Measurements from ENCODE around the gene ZPR1. TPM values are rescaled to one million over a fixed set of nuclear protein-coding genes. Genes with fewer than 3 reads are reported as not detected.

The ZPR1 gene
- total and polyA plus RNA-seq, 2 of the 4 experiments (the other 2 are of a cell fraction): 40.8 to 52.0 TPM

- Histone ChIP-seq H3K18ac (ENCODE audit: low read depth, low read length) (no peak overlapping the region), H3K4me3 (ENCODE audit: insufficient read depth, low read depth, low read length) (no peak overlapping the region), H3K23ac (ENCODE audit: low read depth, low read length) (no peak overlapping the region), H3K9ac (ENCODE audit: low read depth, low read length) (no peak overlapping the region), H3K4me2 (ENCODE audit: low read depth, low read length) (no peak overlapping the region), H4K8ac (ENCODE audit: low read depth in 2 of 2, low read length in 2 of 2) (no peak overlapping the region), H4K91ac (ENCODE audit: insufficient read depth, low read depth, low read length) (no peak overlapping the region), H3K56ac (ENCODE audit: extremely low read depth, insufficient read depth, low read length) (no peak overlapping the region), H4K20me1 (ENCODE audit: insufficient read depth, low read length) (no peaks in the 10 kb centered on the region), H3K4me1 (ENCODE audit: control insufficient read depth, insufficient read depth, low read length) (peaks cover 4% of the 10 kb centered on the region; the same call in 1 of the 2 replicates), H2AFZ (replicated peaks; ENCODE audit: low read length, poor library complexity) (no peak overlapping the region), H2AK5ac (ENCODE audit: low read depth, low read length) (no peak overlapping the region), H4K5ac (ENCODE audit: low read depth, low read length) (no peak overlapping the region), H3K4ac (ENCODE audit: low read depth, low read length) (no peak overlapping the region), H3K9me1 (ENCODE audit: insufficient read depth, low read length) (no peaks in the 10 kb centered on the region), H2BK15ac (ENCODE audit: low read depth, low read length) (no peak overlapping the region), H3K27ac (ENCODE audit: insufficient read depth, low read length) (no peak overlapping the region), H3K27me3 (ENCODE audit: control insufficient read depth, insufficient read depth, low read length) (peaks cover 8% of the 10 kb centered on the region; the same call in 1 of the 2 replicates), H2BK5ac (ENCODE audit: low read depth, low read length, poor library complexity, severe bottlenecking) (no peak overlapping the region), H2AK9ac (replicated peaks; ENCODE audit: low read depth, low read length, poor library complexity) (no peak overlapping the region), H2BK120ac (ENCODE audit: low read depth, low read length) (no peak overlapping the region), H3K9me3 (ENCODE audit: control insufficient read depth, insufficient read depth, low read length) (no peaks in the 10 kb centered on the region), H2BK20ac (ENCODE audit: low read depth, low read length) (no peak overlapping the region), H3K14ac (replicated peaks; ENCODE audit: low read depth, low read length) (no peak overlapping the region), H3K79me1 (ENCODE audit: low read depth in 1 of 2, low read length in 2 of 2) (no peaks in the 10 kb centered on the region), H3K36me3 (ENCODE audit: control insufficient read depth, insufficient read depth, low read length) (no peaks in the 10 kb centered on the region)
- no TSS peak for BruUV-seq (replicated peaks)
- dilution Hi-C loops (cut with HindIII; ENCODE audit: low sequenced_read_pairs, unreplicated experiment): no loop called here
- CTCF ChIA-PET: no interaction called here
- POLR2A ChIA-PET (ENCODE audit: unreplicated experiment): no interaction called here
- no peak for DNase-seq
- intact Hi-C loops (cut with micrococcal nuclease): no loop called here
- in situ Hi-C loops (cut with MboI; ENCODE audit: low sequenced_read_pairs): no loop called here
- WGBS, 2 experiments (ENCODE audit: extremely low coverage in 2 of 2, insufficient read length in 1 of 2): 94% methylated on average over 2 of the region's 16 CpGs; no CpG with 5 or more reads in 1 of the 2 experiments
- peak; percentile 37 for ATAC-seq (ENCODE audit: low read depth)
- TF ChIP-seq CHD1 (IDR thresholded peaks at IDR 0.05; ENCODE audit: low read depth, low read length): no peak
- TF ChIP-seq RAD21 (IDR thresholded peaks at IDR 0.05; ENCODE audit: low read length): no peak
- no peak for TF ChIP-seq MXI1 (IDR thresholded peaks at IDR 0.05; ENCODE audit: borderline replicate concordance, low read depth, low read length)
- TF ChIP-seq CEBPB (IDR thresholded peaks at IDR 0.05; ENCODE audit: low read depth, low read length): no peak
- TF ChIP-seq FOS (IDR thresholded peaks at IDR 0.05; ENCODE audit: low read depth, low read length): no peak
- TF ChIP-seq MAZ (IDR thresholded peaks at IDR 0.05; ENCODE audit: borderline replicate concordance, low read depth, low read length): no peak
- no peak for TF ChIP-seq RFX5 (IDR thresholded peaks at IDR 0.05; ENCODE audit: low read depth, low read length)
- no peak for TF ChIP-seq USF2 (IDR thresholded peaks at IDR 0.05; ENCODE audit: low read depth, low read length)
- TF ChIP-seq RCOR1 (IDR thresholded peaks at IDR 0.05; ENCODE audit: insufficient replicate concordance, low read length): no peak
Measured at GRCh38 chr11:116828632-116829524, 41.1 kb upstream of the ZPR1 start.
